NCI-H82 treated with DMSO at 0.1 percent for 48 hours (cell line): ENCODE results near the gene PPP1R8.

Experiments
- DNase-seq: peaks from one replicate; lab custom pipeline; 2025; ENCODE audit not compliant: unreplicated experiment; lab: John Stamatoyannopoulos, UW

The PPP1R8 gene

DNA sequence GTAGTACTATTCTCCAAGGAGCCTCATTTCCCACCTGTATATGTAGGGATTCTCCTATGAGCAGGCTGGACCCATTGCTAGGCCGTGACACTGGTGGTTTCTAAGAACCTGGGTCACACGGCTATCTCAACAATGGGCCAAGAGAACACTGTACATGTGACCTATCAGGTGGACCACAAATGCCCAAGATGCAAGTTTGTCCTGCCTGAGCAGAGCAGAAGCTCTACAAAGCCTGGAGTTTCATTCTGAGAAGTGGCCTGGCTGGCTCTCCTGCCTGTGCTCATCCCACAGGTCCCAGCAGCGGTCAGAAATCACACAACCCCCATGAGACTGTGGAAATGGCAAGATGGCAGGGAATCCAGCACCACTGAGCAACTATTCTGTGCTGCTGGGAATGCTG lies 58.9 kb downstream of the PPP1R8 start:
- DNase-seq = no peak

DNA sequence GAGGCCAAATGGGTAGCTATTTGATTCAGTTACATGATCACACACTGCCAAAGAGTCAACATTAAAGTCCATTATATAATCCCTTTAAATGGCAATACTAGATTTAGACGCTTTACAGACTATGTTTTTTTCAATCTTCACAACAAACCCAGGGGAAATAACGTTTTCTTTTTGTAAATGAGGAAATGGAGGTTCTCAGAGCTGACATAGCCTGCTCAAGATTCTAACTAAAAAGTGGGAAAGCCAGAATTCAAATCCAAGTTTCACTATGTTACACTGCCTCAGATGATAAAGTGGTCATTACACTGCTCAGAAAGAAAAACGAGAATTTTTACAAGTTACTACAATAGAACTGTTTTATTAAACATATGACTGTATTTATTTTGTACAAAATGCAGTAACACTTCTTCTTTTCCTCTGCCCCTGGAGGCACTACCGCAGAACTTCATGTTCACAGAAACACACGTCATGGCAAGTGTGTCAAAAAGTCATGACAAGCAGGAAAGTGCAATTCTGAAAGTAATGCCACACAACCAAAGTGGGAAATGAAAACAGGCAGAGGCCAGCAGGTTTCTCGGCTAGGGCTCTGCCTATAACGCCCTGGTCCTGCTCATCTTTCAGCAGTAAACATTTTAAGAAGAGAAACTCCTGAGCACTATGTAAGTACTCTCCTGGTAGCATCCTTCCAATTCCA lies 60.8 kb downstream of the PPP1R8 start:
- no peak for DNase-seq

DNA sequence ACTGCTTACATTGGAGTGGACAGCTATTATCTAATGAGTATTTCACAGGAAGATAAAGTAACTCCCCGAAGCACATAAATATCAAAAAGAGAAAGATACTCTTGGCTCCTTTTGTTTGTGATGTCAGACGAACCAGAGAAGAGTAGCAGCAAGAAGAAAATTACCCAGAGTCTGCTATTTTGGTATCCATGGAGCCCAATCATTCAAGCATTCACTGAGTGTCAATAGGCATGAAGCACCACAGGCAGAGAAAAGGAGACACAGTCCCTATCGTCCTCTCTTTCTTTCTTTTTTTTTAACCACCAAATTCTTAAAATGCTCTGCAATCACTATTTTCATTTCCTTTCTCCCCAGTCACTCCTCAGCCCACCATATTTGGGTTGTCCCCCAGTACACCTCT lies 63.9 kb downstream of the PPP1R8 start:
- no peak for DNase-seq
